Measurements from ENCODE around the gene PTDSS2. TPM values are rescaled to one million over a fixed set of nuclear protein-coding genes. Genes with fewer than 3 reads are reported as not detected.
A peak's percentile ranks its signal among the peaks of the same experiment; 100 is the strongest.

PTDSS2 gene
- total and polyA plus RNA-seq, 2 of the 13 experiments (the other 11 are each of a cell fraction or from before 2014, with no cell fraction given): 21.7 to 26.4 TPM

GRCh38 chr11:506995-507726 is 57.1 kb downstream of the PTDSS2 start, which contains the start of gene RNH1 (continued):
- TF ChIP-seq TERF1 (CRISPR knock-in tag; IDR thresholded peaks at IDR 0.05) (no peak), ZSCAN21 (CRISPR knock-in tag; IDR thresholded peaks at IDR 0.05; ENCODE audit: borderline replicate concordance) (peak; percentile 63; the same call in 1 of the 2 replicates), MIER3 (CRISPR knock-in tag; IDR thresholded peaks at IDR 0.05; ENCODE audit: borderline replicate concordance) (0 out of 2 replicates have a peak, but pooled peaks have one; percentile 16), POGZ (CRISPR knock-in tag; IDR thresholded peaks at IDR 0.05) (no peak), KDM3A (CRISPR knock-in tag; IDR thresholded peaks at IDR 0.05; ENCODE audit: low read depth) (no peak), GMEB1 (CRISPR knock-in tag; IDR thresholded peaks at IDR 0.05; ENCODE audit: borderline replicate concordance) (no peak; the same call in 1 of the 2 replicates), YEATS4 (CRISPR knock-in tag; IDR thresholded peaks at IDR 0.05; ENCODE audit: borderline replicate concordance) (peak; percentile 63), ZNF704 (CRISPR knock-in tag; IDR thresholded peaks at IDR 0.05; ENCODE audit: borderline replicate concordance) (no peak), EP300 (IDR thresholded peaks at IDR 0.05; ENCODE audit: low read depth in 2 of 2, low read length in 2 of 2) (no peak), EP300 (CRISPR knock-in tag; IDR thresholded peaks at IDR 0.05; ENCODE audit: borderline replicate concordance) (no peak), MYPOP (CRISPR knock-in tag; IDR thresholded peaks at IDR 0.05) (no peak), ZNF589 (CRISPR knock-in tag; conservative IDR thresholded peaks at IDR 0.05) (no peak), ZNF251 (CRISPR knock-in tag; IDR thresholded peaks at IDR 0.05) (no peak), ZNF792 (CRISPR knock-in tag; IDR thresholded peaks at IDR 0.05) (no peak), KAT7 (CRISPR knock-in tag; IDR thresholded peaks at IDR 0.05; ENCODE audit: borderline replicate concordance) (no peak), ZBTB1 (CRISPR knock-in tag; IDR thresholded peaks at IDR 0.05; ENCODE audit: borderline replicate concordance) (no peak), E2F5 (CRISPR knock-in tag; conservative IDR thresholded peaks at IDR 0.05) (0 out of 2 replicates have a peak, but pooled peaks have one; percentile 13)
- TF ChIP-seq, protein P1, sequence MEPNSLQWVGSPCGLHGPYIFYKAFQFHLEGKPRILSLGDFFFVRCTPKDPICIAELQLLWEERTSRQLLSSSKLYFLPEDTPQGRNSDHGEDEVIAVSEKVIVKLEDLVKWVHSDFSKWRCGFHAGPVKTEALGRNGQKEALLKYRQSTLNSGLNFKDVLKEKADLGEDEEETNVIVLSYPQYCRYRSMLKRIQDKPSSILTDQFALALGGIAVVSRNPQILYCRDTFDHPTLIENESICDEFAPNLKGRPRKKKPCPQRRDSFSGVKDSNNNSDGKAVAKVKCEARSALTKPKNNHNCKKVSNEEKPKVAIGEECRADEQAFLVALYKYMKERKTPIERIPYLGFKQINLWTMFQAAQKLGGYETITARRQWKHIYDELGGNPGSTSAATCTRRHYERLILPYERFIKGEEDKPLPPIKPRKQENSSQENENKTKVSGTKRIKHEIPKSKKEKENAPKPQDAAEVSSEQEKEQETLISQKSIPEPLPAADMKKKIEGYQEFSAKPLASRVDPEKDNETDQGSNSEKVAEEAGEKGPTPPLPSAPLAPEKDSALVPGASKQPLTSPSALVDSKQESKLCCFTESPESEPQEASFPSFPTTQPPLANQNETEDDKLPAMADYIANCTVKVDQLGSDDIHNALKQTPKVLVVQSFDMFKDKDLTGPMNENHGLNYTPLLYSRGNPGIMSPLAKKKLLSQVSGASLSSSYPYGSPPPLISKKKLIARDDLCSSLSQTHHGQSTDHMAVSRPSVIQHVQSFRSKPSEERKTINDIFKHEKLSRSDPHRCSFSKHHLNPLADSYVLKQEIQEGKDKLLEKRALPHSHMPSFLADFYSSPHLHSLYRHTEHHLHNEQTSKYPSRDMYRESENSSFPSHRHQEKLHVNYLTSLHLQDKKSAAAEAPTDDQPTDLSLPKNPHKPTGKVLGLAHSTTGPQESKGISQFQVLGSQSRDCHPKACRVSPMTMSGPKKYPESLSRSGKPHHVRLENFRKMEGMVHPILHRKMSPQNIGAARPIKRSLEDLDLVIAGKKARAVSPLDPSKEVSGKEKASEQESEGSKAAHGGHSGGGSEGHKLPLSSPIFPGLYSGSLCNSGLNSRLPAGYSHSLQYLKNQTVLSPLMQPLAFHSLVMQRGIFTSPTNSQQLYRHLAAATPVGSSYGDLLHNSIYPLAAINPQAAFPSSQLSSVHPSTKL (CRISPR knock-in tag; IDR thresholded peaks at IDR 0.05): no peak
